HCT116 (cell line): ENCODE measurements around the gene CMTM2.

Experiments used
- CEBPB ChIP-seq: IDR thresholded peaks from 2 replicates; pipeline ENCODE4 v1.6.1; 2012; ENCODE audit warnings: low read depth
- EGR1 ChIP-seq: IDR thresholded peaks from 2 replicates; pipeline ENCODE4 v1.6.1; 2012; ENCODE audit warnings: low read depth
- EZH2 ChIP-seq: fragments of 200-600 bp; sonication (generic); IDR thresholded peaks from 2 replicates; pipeline ENCODE4 v1.6.1; 2017; ENCODE audit warnings: antibody characterized with exemption, mixed run types
- EZH2phosphoT487 ChIP-seq: fragments of 200-600 bp; IDR thresholded peaks from 2 replicates; pipeline ENCODE4 v1.6.1; 2018; ENCODE audit warnings: antibody characterized with exemption, borderline replicate concordance
- POLR2A ChIP-seq: IDR thresholded peaks from 2 replicates; pipeline ENCODE4 v1.7.0; 2011; ENCODE audit warnings: borderline replicate concordance; ENCODE audit not compliant: insufficient read depth, insufficient read length; ENCODE audit errors: extremely low read depth
- POLR2AphosphoS5 ChIP-seq: IDR thresholded peaks from 2 replicates; pipeline ENCODE4 v1.6.1; 2011; ENCODE audit warnings: mild to moderate bottlenecking, low read depth, low read length, moderate library complexity
- REST ChIP-seq: IDR thresholded peaks from 2 replicates; pipeline ENCODE4 v1.6.1; 2012; ENCODE audit warnings: low read depth
- SIN3A ChIP-seq: IDR thresholded peaks from 2 replicates; pipeline ENCODE4 v1.6.1; 2012; ENCODE audit warnings: low read depth
- SP1 ChIP-seq: IDR thresholded peaks from 2 replicates; pipeline ENCODE4 v1.6.1; 2012; ENCODE audit warnings: low read depth
- YY1 ChIP-seq: IDR thresholded peaks from 2 replicates; pipeline ENCODE4 v1.6.1; 2011; ENCODE audit warnings: low read length, low read depth, moderate library complexity, mild to moderate bottlenecking; ENCODE audit not compliant: insufficient replicate concordance; ENCODE audit errors: extremely low read depth
- ZFX ChIP-seq: fragments of 450-650 bp; IDR thresholded peaks from 2 replicates; pipeline ENCODE4 v1.6.1; 2017
- ZNF274 ChIP-seq: fragments of 200-500 bp; sonication (Bioruptor generic); IDR thresholded peaks from 2 replicates; pipeline ENCODE4 v1.6.1; 2014; ENCODE audit warnings: mild to moderate bottlenecking, low read depth, low read length, inconsistent platforms
- TF ChIP-seq, protein P1 (sequence below), 3 experiments: fragments of 200-600 bp in 1 of 3; sonication (generic) in 1 of 3; IDR thresholded peaks in 2 of 3; conservative IDR thresholded peaks in 1 of 3; 2 replicates each; pipeline ENCODE4 v1.5.1; 2012 to 2017; ENCODE audit warnings: low read depth in 2 of 3, low read length in 2 of 3, antibody characterized with exemption in 1 of 3, borderline replicate concordance in 1 of 3, control low read depth in 1 of 3, mild to moderate bottlenecking in 1 of 3, mixed read lengths in 1 of 3, mixed run types in 1 of 3, moderate library complexity in 1 of 3; ENCODE audit not compliant: insufficient read depth in 1 of 3

- no peak for TF ChIP-seq SP1
- TF ChIP-seq, protein P1, sequence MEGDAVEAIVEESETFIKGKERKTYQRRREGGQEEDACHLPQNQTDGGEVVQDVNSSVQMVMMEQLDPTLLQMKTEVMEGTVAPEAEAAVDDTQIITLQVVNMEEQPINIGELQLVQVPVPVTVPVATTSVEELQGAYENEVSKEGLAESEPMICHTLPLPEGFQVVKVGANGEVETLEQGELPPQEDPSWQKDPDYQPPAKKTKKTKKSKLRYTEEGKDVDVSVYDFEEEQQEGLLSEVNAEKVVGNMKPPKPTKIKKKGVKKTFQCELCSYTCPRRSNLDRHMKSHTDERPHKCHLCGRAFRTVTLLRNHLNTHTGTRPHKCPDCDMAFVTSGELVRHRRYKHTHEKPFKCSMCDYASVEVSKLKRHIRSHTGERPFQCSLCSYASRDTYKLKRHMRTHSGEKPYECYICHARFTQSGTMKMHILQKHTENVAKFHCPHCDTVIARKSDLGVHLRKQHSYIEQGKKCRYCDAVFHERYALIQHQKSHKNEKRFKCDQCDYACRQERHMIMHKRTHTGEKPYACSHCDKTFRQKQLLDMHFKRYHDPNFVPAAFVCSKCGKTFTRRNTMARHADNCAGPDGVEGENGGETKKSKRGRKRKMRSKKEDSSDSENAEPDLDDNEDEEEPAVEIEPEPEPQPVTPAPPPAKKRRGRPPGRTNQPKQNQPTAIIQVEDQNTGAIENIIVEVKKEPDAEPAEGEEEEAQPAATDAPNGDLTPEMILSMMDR (IDR thresholded peaks at IDR 0.05 in 2 of 3, conservative IDR thresholded peaks at IDR 0.05 in 1 of 3; ENCODE audit: borderline replicate concordance in 1 of 3, insufficient read depth in 1 of 3, low read depth in 2 of 3, low read length in 2 of 3), result no peak
- no peak for TF ChIP-seq POLR2A
- no peak for TF ChIP-seq EZH2
- TF ChIP-seq REST, result no peak
- TF ChIP-seq EZH2phosphoT487, result no peak
- TF ChIP-seq SIN3A, result no peak
- TF ChIP-seq EGR1, result peak; percentile 57; the same call in 1 of the 2 replicates
- TF ChIP-seq ZNF274, result no peak
- no peak for TF ChIP-seq ZFX
- no peak for TF ChIP-seq CEBPB
- TF ChIP-seq YY1, result no peak
- TF ChIP-seq POLR2AphosphoS5, result no peak
Observed at GRCh38 chr16:66581246-66581952, 2.1 kb downstream of the CMTM2 start.
